DOHH2 (cell line): ENCODE measurements around the gene S100A3.
"Not testable (repeated sequence)": the region's sequence is repeated elsewhere in the genome, so short reads cannot be mapped to it uniquely, and the experiment has no call there.

Source experiments
- H3F3A ChIP-seq: fragments of 200-600 bp; sonication (generic), shearing (Covaris generic); 2 replicates; pipeline ENCODE4 v1.6.0; 2016; ENCODE audit warnings: antibody characterized with exemption, mild to moderate bottlenecking; ENCODE audit not compliant: control insufficient read depth, insufficient read depth
- H3K27ac ChIP-seq: fragments of 200-600 bp; sonication (generic); 2 replicates; pipeline ENCODE4 v1.5.1; 2014; ENCODE audit warnings: low read depth, mild to moderate bottlenecking, low read length, moderate library complexity
- H3K27me3 ChIP-seq: fragments of 200-600 bp; sonication (generic); 2 replicates; pipeline ENCODE4 v1.6.1; 2014; ENCODE audit warnings: mild to moderate bottlenecking, low read length, mixed read lengths; ENCODE audit not compliant: control insufficient read depth
- H3K36me3 ChIP-seq: fragments of 200-600 bp; sonication (generic); 2 replicates; pipeline ENCODE4 v1.6.1; 2014; ENCODE audit warnings: mild to moderate bottlenecking, low read length, moderate library complexity, mixed read lengths; ENCODE audit not compliant: control insufficient read depth
- H3K4me1 ChIP-seq: fragments of 200-600 bp; sonication (generic); 2 replicates; pipeline ENCODE4 v1.6.1; 2014; ENCODE audit warnings: mild to moderate bottlenecking, low read length, mixed read lengths; ENCODE audit not compliant: control insufficient read depth
- H3K4me2 ChIP-seq: fragments of 200-600 bp; sonication (generic); 2 replicates; pipeline ENCODE4 v1.6.0; 2014; ENCODE audit warnings: mild to moderate bottlenecking, low read length, moderate library complexity
- H3K4me3 ChIP-seq: fragments of 200-600 bp; sonication (generic); 2 replicates; pipeline ENCODE4 v1.5.1; 2014; ENCODE audit warnings: mild to moderate bottlenecking, low read length, mixed read lengths
- H3K79me2 ChIP-seq: fragments of 200-600 bp; sonication (generic); 2 replicates; pipeline ENCODE4 v1.6.1; 2014; ENCODE audit warnings: mild to moderate bottlenecking, low read length, mixed read lengths; ENCODE audit not compliant: control insufficient read depth
- H3K9me2 ChIP-seq: fragments of 200-600 bp; sonication (generic); replicated peaks from 2 replicates; pipeline ENCODE4 v1.6.1; 2014; ENCODE audit warnings: mild to moderate bottlenecking, low read length, mixed read lengths; ENCODE audit not compliant: control insufficient read depth
- H3K9me3 ChIP-seq: fragments of 200-600 bp; sonication (generic); 2 replicates; pipeline ENCODE4 v1.6.1; 2014; ENCODE audit warnings: antibody characterized with exemption, low read length, mixed read lengths; ENCODE audit not compliant: control insufficient read depth, insufficient read depth
- H4K20me1 ChIP-seq: fragments of 200-600 bp; sonication (generic); 2 replicates; pipeline ENCODE4 v1.6.0; 2014; ENCODE audit warnings: low read depth, mild to moderate bottlenecking, antibody characterized with exemption, low read length, moderate library complexity; ENCODE audit not compliant: control insufficient read depth, insufficient read depth
- EZH2phosphoT487 ChIP-seq: fragments of 200-600 bp; sonication (generic); IDR thresholded peaks from 2 replicates; pipeline ENCODE4 v1.6.1; 2017; ENCODE audit warnings: borderline replicate concordance, mild to moderate bottlenecking, antibody characterized with exemption, low read length, moderate library complexity, mixed read lengths
- TF ChIP-seq, protein P1 (sequence below): fragments of 200-600 bp; sonication (generic); IDR thresholded peaks from one replicate; pipeline ENCODE4 v1.5.1; 2014; ENCODE audit warnings: antibody characterized with exemption, mild to moderate bottlenecking, low read depth, low read length; ENCODE audit not compliant: poor library complexity, severe bottlenecking

S100A3 gene

DNA sequence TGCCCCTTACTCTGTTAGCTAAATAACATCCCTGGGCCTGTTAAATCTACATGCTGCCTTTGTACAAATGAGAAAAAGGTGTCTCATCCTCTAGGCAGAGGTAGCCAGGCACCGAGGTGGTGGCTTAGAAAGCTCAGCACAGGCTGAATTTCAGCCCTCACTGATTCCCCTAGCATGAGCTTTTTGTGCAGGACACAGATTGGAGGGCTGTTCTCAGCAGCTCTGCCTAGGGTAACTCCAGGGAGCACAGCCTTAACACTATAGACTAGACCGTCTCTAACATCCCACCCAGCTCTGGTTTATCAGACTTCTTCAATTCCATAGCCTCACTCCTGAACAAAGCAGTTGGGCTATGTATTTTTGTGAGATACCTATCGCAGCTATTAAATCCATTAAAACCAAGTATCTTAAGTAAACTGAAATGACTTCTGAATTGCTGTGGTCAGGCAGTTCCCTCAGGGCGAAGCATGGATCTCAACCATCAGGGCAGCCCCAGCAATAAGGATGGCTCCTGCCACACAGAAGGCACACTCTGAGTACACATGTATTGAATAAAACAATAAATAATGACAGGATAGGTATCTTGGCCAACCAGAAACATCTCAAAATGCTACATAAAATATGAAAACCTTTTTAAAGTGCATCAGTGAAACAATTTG is 28.1 kb downstream of the S100A3 start:
- TF ChIP-seq EZH2phosphoT487 = no peak
- TF ChIP-seq, protein P1, sequence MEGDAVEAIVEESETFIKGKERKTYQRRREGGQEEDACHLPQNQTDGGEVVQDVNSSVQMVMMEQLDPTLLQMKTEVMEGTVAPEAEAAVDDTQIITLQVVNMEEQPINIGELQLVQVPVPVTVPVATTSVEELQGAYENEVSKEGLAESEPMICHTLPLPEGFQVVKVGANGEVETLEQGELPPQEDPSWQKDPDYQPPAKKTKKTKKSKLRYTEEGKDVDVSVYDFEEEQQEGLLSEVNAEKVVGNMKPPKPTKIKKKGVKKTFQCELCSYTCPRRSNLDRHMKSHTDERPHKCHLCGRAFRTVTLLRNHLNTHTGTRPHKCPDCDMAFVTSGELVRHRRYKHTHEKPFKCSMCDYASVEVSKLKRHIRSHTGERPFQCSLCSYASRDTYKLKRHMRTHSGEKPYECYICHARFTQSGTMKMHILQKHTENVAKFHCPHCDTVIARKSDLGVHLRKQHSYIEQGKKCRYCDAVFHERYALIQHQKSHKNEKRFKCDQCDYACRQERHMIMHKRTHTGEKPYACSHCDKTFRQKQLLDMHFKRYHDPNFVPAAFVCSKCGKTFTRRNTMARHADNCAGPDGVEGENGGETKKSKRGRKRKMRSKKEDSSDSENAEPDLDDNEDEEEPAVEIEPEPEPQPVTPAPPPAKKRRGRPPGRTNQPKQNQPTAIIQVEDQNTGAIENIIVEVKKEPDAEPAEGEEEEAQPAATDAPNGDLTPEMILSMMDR = no peak
- Histone ChIP-seq H3K4me3 (no peak overlapping the region), H3F3A (no peaks in the 10 kb centered on the region), H3K27me3 (peaks cover 11% of the 10 kb centered on the region; the same call in 1 of the 2 replicates), H3K9me2 (no peaks in the 10 kb centered on the region), H3K9me3 (no peaks in the 10 kb centered on the region), H3K79me2 (no peaks in the 10 kb centered on the region), H3K4me2 (no peak overlapping the region), H3K27ac (no peak overlapping the region), H3K36me3 (no peaks in the 10 kb centered on the region), H3K4me1 (no peaks in the 10 kb centered on the region), H4K20me1 (no peaks in the 10 kb centered on the region)

DNA sequence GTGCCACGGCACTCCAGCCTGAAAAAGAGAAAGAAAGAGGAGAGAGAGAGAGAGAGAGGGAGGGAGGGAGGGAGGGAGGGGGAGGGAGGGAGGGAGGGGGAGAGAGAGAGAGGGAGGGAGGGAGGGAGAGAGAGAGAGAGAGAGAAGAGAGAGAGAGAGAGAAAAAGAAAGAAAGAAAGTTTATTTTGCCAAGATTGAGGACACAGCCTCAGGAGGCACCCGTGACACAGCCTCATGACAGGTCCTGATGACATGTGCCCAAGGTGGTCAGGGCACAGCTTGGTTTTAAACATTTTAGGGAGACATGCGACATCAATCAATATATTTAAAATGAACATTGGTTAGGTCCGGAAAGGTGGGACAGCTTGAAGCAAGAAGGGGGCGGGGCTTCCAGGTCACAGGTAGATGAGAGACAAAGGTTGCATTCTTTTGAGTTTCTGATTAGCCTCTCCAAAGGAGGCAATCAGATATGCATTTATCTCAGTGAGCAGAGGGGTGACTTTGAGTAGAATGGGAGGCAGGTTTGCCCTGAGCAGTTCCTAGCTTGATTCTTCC is 28.8 kb downstream of the S100A3 start:
- H3K27me3 ChIP-seq, H3K4me2 ChIP-seq, H3K9me3 ChIP-seq, H3K9me2 ChIP-seq, H3K27ac ChIP-seq, H3K79me2 ChIP-seq, H3F3A ChIP-seq, H3K36me3 ChIP-seq, H4K20me1 ChIP-seq, H3K4me1 ChIP-seq, H3K4me3 ChIP-seq: not testable (repeated sequence)

DNA sequence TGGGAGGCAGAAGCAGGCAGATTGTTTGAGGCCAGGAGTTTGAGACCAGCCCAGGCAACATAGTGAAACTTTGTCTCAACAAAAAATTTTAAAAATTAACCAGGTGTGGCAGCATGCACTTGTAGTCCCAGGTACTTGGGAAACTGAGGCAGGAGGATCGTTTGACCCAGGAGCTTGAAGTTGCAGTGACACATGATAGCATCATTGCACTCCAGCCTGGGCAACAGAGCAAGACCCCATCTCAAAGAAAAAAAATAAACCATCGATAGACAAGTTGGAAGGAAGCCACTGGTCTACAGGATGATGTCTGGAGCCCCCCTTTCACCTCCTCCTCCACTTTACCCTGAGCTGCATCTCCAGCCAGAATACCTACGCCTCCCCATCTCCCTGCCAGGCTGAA is 29.8 kb downstream of the S100A3 start:
- Histone ChIP-seq H3K9me3 (no peaks in the 10 kb centered on the region), H3K4me2 (no peak overlapping the region), H4K20me1 (no peaks in the 10 kb centered on the region), H3K27me3 (0 out of 2 replicates have a peak, but pooled peaks cover 3% of the 10 kb centered on the region), H3K27ac (no peak overlapping the region), H3K4me3 (no peak overlapping the region), H3K9me2 (no peaks in the 10 kb centered on the region), H3K79me2 (no peaks in the 10 kb centered on the region), H3K4me1 (no peaks in the 10 kb centered on the region), H3F3A (no peaks in the 10 kb centered on the region), H3K36me3 (no peaks in the 10 kb centered on the region)
- TF ChIP-seq, protein P1 = no peak
- no peak for TF ChIP-seq EZH2phosphoT487

DNA sequence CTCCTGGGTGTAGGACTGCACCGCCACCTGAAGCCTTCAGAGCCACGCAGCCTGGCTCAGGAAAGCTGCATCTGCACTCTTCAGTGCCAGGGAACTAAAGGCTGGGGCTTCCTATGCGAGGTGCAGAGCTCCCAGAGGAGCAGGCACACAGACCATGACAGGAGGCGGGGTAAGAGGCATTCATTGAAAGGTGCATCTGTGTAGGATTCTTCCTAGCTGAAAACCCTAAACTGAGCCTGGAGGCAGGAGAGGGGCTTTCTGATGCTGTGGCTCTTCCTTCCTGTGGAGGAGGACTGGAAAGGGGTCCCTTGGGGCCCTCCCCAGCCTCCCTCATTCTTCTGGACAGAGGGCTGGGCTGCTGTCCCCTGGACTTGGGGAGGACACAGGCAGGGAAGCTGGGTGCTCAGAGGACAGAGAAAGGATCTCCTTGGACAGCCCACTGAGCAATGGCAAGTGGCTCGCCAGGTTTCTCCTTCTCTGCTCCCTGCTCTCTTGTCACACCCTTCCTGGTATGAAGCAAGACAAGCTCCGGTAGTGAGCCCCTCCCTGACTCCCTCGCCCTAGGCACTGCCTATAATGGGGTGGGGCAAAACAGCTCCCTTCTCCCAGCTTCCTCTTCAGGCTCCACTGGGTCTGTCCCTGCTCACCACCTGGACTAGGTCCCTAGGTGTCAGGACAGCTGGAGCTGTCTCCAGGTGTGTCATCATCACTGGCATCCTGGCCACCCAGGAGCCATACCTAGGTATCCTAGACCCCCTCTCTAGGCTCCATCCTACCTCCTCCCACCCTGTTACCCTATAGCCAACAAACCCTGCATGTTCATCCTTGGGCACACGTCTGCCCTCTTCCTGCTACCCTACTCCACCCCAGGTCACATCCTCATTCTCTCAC is 33.3 kb downstream of the S100A3 start:
- Histone ChIP-seq H3K4me1 (peaks cover 4% of the 10 kb centered on the region; the same call in 1 of the 2 replicates), H3K4me3 (no peak overlapping the region), H3K27ac (no peak overlapping the region), H4K20me1 (no peaks in the 10 kb centered on the region), H3K9me3 (no peaks in the 10 kb centered on the region), H3K27me3 (0 out of 2 replicates have a peak, but pooled peaks cover 3% of the 10 kb centered on the region), H3K4me2 (no peak overlapping the region), H3K9me2 (no peaks in the 10 kb centered on the region), H3K79me2 (no peaks in the 10 kb centered on the region), H3F3A (no peaks in the 10 kb centered on the region), H3K36me3 (no peaks in the 10 kb centered on the region)
- no peak for TF ChIP-seq EZH2phosphoT487
- TF ChIP-seq, protein P1 = no peak
